Putamen (tissue), 1 donor: ENCODE results near the gene EDAR.

Experiments used
- DNase-seq: peaks from one replicate; pipeline ENCODE4 v3.0.0-alpha.2; 2016; ENCODE audit warnings: low spot score

The EDAR gene

GRCh38 chr2:108908713-108909070 is 80.3 kb downstream of the EDAR start:
- no peak for DNase-seq

- no peak for DNase-seq
Measured at GRCh38 chr2:108907822-108908712, 81.0 kb downstream of the EDAR start.

DNA sequence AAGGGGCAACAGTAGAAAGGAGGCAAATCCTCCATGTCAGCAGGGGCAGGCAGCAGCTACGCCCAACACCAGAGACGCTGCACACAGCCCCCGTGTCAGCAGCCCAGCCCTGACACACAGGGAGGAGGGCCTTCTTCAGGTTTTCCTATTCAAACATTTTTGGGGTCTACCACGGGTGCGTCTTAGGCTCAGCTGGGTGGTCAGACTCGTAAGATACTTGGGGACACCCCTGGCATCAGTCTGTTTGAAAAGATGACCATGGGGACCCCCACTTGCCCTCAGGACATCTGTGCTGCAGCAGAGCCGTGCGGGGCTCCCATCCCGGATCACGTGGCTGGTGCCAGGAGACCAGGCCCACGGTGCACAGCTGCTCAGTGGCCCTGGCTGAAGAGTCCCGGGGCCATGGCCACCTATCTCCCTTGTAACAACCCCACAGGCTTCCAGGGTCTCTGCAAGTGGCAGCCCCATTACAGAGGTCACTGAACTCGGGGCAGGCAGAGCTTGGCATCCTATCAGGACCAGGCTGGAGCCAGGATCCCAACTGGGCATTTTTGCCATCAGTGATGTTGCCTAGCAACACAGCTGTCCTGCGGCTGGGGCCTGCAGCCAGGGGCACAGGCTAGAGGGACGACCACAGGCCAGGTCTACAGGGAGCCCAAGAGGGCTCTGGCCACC is 82.5 kb downstream of the EDAR start:
- no peak for DNase-seq

DNA sequence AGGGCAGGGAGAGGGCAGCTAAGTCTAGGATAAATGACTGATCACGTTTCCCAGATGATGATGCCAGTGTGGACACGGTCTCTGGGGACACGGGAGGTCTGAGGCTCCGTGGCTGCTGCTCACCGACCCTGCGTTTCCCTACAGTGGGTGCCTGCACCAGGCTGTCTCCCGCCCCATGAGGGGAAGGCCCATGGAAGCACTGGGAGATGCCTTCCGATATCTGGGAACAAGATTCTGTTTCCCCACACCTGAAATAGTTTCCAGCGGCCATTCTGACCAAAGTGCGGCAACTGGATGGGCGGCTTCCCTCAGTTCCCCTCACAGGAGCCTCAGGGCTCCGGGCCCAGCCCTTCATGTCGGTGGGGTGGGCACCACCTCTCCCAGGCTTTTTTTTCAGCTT is 83.1 kb downstream of the EDAR start:
- no peak for DNase-seq

GRCh38 chr2:108905176-108905575 is 83.8 kb downstream of the EDAR start:
- no peak for DNase-seq

DNA sequence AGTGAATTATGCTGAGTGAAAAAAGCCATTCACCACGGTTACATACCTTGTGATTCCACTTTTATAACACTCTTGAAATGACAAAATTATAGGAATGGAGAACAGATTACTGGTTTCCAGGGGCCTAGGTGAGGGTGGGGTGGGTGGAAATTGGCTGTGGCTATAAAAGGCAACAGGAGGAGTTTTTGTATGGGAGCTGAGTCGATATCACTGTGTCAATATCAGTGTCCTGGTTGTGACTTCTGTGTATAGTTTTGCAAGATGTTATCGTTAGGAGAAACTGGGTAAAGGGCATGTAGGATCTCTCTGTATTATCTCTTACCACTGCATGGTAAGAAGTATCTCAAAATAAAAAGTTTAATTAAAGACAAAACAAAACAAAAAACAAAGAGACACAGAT is 84.3 kb downstream of the EDAR start:
- DNase-seq = no peak

- no peak for DNase-seq
Measured at GRCh38 chr2:108898315-108899082, 90.5 kb downstream of the EDAR start.

- no peak for DNase-seq
Measured at GRCh38 chr2:108896741-108897140, 92.3 kb downstream of the EDAR start.

GRCh38 chr2:108895188-108895587 is 93.8 kb downstream of the EDAR start:
- no peak for DNase-seq

DNA sequence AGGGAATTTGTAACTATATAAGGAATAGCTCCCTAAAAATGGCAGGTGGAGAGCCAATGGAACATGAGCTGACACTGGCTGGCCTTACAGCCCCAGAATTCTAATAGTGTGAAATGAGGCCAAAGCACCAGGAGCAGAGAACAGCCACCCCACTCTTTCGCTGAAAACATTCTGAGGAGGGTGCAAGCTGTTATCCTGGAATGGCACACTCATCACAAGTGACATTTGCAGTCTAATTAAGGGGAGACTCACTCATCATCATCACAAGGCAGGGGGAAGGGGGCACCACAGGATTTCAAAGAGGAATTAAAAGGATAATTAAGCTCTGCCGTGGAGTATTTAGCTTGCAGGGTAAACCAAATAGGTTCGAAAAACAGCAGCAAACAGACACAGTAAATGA is 94.3 kb downstream of the EDAR start:
- DNase-seq = no peak

- DNase-seq = no peak
Measured at GRCh38 chr2:108893277-108893676, 95.7 kb downstream of the EDAR start.

DNA sequence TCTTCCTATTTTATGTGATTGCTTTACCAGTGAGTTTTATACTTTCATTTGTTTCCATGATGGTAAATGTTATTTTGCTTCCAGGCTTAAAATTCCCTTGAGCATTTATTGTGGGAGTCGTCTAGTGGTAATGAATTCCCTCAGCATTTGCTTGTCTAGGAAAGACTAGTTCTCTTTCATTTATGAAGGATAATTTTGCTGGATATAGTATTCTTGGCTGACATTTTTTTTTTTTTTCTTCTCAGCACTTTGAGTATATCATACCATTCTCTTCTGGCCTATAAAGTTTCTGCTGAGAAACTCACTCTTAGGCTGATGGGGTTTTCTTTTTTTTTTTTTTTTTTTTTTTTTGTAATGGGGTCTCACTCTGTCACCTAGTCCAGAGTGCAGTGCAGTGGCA is 99.1 kb downstream of the EDAR start:
- DNase-seq = no peak

DNA sequence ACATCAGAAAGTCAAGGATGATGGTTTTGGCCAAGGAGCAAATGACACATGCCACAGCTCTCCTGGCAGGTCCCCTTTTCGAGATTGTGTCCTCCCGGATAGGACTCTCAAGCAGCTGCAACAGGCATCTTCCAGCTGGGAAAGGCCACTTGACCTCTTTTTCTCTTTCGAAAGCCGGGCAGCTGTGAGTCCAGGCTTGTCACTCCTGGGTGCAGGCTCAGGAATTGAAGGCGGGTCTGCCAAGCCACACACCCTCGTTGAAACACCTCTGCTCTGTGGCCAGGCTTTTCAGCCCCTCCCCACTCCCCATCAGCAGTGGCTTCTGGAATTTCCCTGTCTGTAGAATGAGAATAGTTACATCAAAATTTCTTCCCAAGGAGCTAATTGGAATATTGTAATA is 104.4 kb downstream of the EDAR start:
- DNase-seq = no peak

DNA sequence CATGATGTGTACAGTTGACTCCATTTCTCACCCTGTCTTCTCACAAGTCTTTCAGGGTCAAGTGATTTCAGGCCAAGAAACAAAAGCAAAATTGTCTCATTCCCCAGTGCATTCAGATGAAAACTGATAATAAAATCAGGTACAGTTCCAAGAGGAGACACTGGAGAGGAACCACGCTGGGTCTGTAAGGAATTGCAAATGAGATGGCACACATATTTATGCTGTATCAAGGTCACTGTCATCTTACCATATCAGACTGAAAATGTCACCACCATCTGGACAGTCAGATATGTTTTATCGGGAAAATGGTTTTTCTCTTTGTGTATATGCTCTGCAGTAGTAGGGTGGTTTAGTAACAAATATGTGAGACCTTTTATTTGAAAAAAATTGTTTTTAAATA is 110.7 kb downstream of the EDAR start:
- no peak for DNase-seq

GRCh38 chr2:108877506-108877905 is 111.5 kb downstream of the EDAR start:
- DNase-seq = no peak

- DNase-seq = no peak
Measured at GRCh38 chr2:108870069-108870644, 118.9 kb downstream of the EDAR start.

- no peak for DNase-seq
Measured at GRCh38 chr2:108869542-108869941, 119.5 kb downstream of the EDAR start.

DNA sequence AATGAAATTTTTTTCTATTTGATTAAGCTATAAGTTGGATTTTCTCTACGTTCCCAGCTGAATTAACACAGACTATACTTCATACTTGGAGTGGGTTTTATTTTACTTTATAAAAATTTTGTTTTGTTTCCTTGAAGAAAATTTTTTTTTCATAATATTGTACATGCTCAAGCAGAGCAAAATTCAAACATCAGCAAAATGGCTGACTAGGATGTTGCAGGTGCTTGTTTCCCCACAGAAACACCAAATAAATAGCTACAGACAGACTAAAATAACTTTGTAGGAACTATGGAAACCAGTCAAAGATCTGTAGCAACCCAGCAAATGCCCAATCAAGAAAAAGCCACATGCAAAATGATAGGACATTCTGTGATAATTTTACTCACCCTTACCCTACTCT is 120.1 kb downstream of the EDAR start:
- DNase-seq = no peak

- DNase-seq = no peak
Measured at GRCh38 chr2:108866041-108866440, 123.0 kb downstream of the EDAR start.

DNA sequence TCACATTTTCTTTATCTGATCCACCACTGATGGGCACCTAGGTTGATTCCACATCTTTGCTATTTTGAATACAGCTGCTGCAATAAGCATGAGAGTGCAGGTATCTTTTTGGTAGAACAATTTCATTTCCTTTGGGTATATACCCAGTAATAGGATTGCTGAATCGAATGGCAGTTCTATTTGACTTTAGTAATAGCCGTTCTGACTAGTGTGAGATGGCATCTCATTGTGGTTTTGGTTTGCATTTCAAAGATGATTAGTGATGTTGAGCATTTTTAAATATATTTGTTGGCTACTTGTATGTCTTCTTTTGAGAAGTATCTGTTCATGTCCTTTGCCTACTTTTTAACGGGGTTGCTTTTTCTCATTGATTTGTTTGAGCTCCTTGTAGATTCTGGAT is 130.1 kb downstream of the EDAR start:
- no peak for DNase-seq

DNA sequence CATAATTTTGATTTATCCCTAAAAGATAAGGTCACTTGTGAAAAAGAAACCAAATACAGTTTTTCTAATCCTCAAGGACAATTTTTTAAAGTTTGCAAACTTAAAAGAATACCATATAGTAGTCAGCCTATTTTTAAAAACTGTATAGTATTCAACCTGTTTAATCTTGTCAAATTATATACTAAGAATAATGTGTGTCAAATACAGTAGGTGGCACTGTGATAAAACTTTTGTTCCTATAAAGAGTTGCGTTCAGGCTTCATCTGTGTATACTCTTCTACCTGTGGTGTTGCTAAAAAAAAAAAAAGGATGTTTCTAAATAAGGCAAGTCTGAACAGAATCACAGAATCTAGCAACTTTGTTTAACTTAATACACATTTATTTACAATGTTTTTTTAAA is 133.8 kb downstream of the EDAR start:
- no peak for DNase-seq

GRCh38 chr2:108854484-108854883 is 134.5 kb downstream of the EDAR start:
- no peak for DNase-seq

DNA sequence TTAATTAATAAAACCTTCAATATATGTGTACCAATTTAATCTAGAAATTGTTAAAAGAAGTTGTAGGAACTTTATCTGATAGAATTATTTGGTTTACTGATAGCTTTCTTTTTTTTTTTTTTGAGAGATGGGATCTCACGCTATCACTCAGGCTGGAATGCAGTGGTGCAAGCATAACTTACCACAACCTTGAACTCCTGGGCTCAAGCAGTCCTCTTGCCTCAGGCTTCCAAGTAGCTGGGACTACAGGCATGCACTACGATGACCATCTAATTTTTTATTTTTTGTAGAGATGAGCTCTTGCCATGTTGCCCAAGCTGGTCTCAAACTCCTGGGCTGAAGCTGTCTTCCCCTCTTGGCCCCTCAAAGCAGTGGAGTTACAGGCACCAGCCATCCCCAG is 135.6 kb downstream of the EDAR start:
- no peak for DNase-seq
